ENCODE results near the gene BUD31. TPM values are rescaled to one million over a fixed set of nuclear protein-coding genes. Genes with fewer than 3 reads are reported as not detected.

BUD31 gene
- total and polyA plus RNA-seq, 8 donors: 58.0 to 155 (median 110) TPM

DNA sequence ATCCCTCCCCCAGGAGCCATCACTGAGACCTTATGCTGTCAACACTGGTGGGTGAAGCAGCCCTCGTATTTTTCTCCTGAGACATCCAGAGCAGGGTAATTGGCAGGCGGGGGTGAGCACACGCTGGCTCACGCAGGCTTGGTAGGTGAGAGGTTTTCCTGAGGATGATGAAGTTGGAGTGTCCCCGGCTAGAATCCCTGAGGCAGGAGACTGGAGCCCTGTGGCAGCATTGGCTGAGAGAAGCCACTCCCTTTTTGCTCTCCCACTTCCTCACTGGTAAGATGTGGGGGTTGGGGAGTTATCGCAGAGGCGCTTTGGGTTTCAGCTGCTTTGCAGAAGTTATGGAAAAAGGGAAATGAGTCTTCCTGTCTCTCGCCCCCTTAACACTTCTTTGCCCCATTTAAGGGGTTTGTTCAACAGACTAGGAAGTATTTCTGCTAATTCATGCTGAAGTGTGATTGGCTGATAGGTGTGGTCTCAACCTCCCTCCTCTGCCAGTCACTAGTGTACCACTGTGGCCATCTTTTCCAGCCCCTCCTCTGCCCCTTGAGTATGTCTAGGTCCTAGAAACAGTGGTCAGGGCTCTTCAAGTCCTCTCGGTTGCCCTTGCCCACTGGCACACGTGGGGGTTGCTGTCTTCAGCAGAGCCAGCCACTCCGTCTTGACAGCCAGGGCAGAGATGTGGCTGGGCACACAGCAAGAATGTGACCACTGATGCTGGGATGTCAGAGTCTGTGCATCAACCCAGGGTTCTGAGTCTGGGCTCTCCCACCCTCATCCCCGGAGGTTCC lies 28.5 kb upstream of the BUD31 start:
- intact Hi-C loops (cut with DNase I; ENCODE audit: low total_unique reads): no loop called here
- Histone ChIP-seq H3K4me1 (peaks cover 34 to 79% (median 50%) of the 10 kb centered on the region in 4 donors), H3K27me3 (no peaks in the 10 kb centered on the region), H3K4me3 (peak overlapping the region in 3 of 4 donors; percentile 11 to 33 (median 25)), H3K9me3 (no peaks in the 10 kb centered on the region), H3K27ac (peak overlapping the region; percentile 58 to 88 (median 86)), H3K36me3 (peaks cover 9 to 35% (median 16%) of the 10 kb centered on the region in 4 donors)
- peak in 1 of 2 donors; percentile 71 for DNase-seq
- TF ChIP-seq CTCF (IDR thresholded peaks at IDR 0.05) (no peak), POLR2AphosphoS5 (IDR thresholded peaks at IDR 0.05) (no peak), POLR2A (IDR thresholded peaks at IDR 0.05) (no peak), EP300 (IDR thresholded peaks at IDR 0.05) (no peak)
- WGBS, 5 donors: 55 to 70% (median 61%) methylated on average over 8 to 12 of the region's 12 CpGs

DNA sequence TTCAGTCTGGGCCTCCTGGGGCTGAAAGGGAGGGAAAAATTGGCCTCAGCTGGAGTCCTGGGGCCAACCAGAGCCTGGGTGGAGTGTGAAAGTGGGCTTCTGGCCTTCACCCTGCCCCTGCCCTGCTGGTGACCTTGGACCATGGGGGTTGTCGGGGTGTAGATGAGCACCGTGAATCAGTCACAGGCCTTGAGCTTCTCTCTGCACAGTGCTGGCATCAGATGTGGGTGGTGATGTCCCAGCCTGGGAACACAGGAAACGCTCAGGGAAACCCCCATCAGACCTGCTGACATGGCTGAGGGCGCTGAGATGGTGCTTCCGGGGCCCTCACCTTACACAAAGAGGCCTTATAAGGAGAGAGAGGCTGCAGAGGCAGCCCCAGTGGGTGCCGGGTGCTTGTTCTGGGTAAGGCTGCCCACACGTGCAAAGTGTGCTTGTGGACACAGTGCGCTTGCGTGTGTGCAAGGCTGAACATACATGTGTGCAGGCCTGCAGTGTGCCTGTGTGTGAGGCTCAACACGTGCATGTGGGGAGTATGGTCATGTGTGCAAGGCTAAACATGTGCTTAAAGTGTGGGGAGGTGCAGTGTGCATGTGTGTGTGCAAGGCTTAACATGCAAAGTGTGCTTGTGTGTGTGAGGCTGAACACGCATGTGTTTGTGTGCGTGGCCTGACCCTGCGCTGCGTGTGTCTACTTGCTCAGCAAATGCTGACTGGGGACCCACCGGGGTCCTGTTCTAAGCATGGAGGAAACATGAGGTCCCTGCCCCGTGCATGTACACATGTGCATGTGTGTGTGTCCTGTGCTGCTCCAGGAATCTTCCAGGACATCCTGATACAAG lies 27.7 kb upstream of the BUD31 start:
- 63 to 78% (median 65%) methylated on average over 15 to 16 of the region's 16 CpGs for WGBS, 5 donors

GRCh38 chr7:99381664-99382075 lies 27.1 kb upstream of the BUD31 start:
- 51 to 63% (median 58%) methylated on average over 1 to 7 of the region's 7 CpGs for WGBS, 5 donors
- peaks cover 30 to 69% (median 37%) of the 10 kb centered on the region in 4 donors for H3K4me1 ChIP-seq
- H3K36me3 ChIP-seq: peaks cover 13 to 47% (median 30%) of the 10 kb centered on the region in 4 donors
- H3K9me3 ChIP-seq: no peaks in the 10 kb centered on the region
- intact Hi-C loops (cut with DNase I; ENCODE audit: low total_unique reads): no loop called here
- no peak overlapping the region for H3K4me3 ChIP-seq
- no peaks in the 10 kb centered on the region for H3K27me3 ChIP-seq
- no peak for DNase-seq
- peak overlapping the region in 2 of 5 donors; percentile 87 to 88 for H3K27ac ChIP-seq
- no peak for TF ChIP-seq CTCF (IDR thresholded peaks at IDR 0.05)

More for the DNA sequence above, 27.7 kb upstream of the BUD31 start:
- Histone ChIP-seq H3K36me3 (peaks cover 9 to 44% (median 24%) of the 10 kb centered on the region in 4 donors), H3K4me3 (peak overlapping the region in 3 of 4 donors; percentile 11 to 33 (median 25)), H3K27me3 (no peaks in the 10 kb centered on the region), H3K4me1 (peaks cover 30 to 75% (median 43%) of the 10 kb centered on the region in 4 donors), H3K9me3 (no peaks in the 10 kb centered on the region), H3K27ac (peak overlapping the region; percentile 22 to 88 (median 86))
- TF ChIP-seq POLR2A (IDR thresholded peaks at IDR 0.05) (no peak), CTCF (IDR thresholded peaks at IDR 0.05) (no peak), EP300 (IDR thresholded peaks at IDR 0.05) (no peak)
- intact Hi-C loops (cut with DNase I; ENCODE audit: low total_unique reads): no loop called here
- DNase-seq: peak; percentile 44 to 79

GRCh38 chr7:99383203-99383602 lies 25.6 kb upstream of the BUD31 start:
- Histone ChIP-seq H3K4me1 (peaks cover 30 to 54% (median 32%) of the 10 kb centered on the region in 4 donors), H3K27ac (no peak overlapping the region), H3K4me3 (no peak overlapping the region), H3K36me3 (peaks cover 20 to 49% (median 34%) of the 10 kb centered on the region in 4 donors), H3K27me3 (no peaks in the 10 kb centered on the region), H3K9me3 (no peaks in the 10 kb centered on the region)
- TF ChIP-seq EP300 (IDR thresholded peaks at IDR 0.05) (no peak), POLR2AphosphoS5 (IDR thresholded peaks at IDR 0.05) (no peak), POLR2A (IDR thresholded peaks at IDR 0.05) (no peak), CTCF (IDR thresholded peaks at IDR 0.05) (no peak)
- no peak for DNase-seq
- WGBS, 5 donors: 89 to 97% (median 90%) methylated on average over 10 of the region's 10 CpGs
- intact Hi-C loops (cut with DNase I; ENCODE audit: low total_unique reads): no loop called here

Measured in stomach (tissue), 9 donors.